SU-DHL-6 (cell line): ENCODE results near the gene DYNC1H1.
A peak's percentile ranks its signal among the peaks of the same experiment; 100 is the strongest.

Experiments used
- H2AFZ ChIP-seq: fragments of 200-600 bp; sonication (generic); 2 replicates; pipeline ENCODE4 v1.6.1; 2014; ENCODE audit warnings: low read depth, mild to moderate bottlenecking, moderate library complexity, mixed read lengths, antibody characterized with exemption, low read length; ENCODE audit not compliant: severe bottlenecking
- H3F3A ChIP-seq: fragments of 200-600 bp; shearing (Covaris generic); 2 replicates; pipeline ENCODE4 v1.6.0; 2016; ENCODE audit warnings: antibody characterized with exemption, mild to moderate bottlenecking; ENCODE audit not compliant: insufficient read depth
- H3K27ac ChIP-seq: fragments of 200-600 bp; sonication (generic); 2 replicates; pipeline ENCODE4 v1.5.1; 2016; ENCODE audit warnings: low read depth, mild to moderate bottlenecking, low read length, moderate library complexity, mixed read lengths
- H3K27me3 ChIP-seq: fragments of 200-600 bp; sonication (generic), shearing (Covaris generic); 2 replicates; pipeline ENCODE4 v1.6.0; 2014; ENCODE audit warnings: mild to moderate bottlenecking, low read length
- H3K36me3 ChIP-seq: fragments of 200-600 bp; sonication (generic); 2 replicates; pipeline ENCODE4 v1.6.1; 2014; ENCODE audit warnings: mild to moderate bottlenecking, low read length, mixed read lengths
- H3K4me2 ChIP-seq: fragments of 300-600, 200-600 bp; shearing (Covaris generic), sonication (generic); 2 replicates; pipeline ENCODE4 v1.6.0; 2014; ENCODE audit warnings: low read length, low read depth, mild to moderate bottlenecking; ENCODE audit not compliant: poor library complexity, severe bottlenecking
- H3K4me3 ChIP-seq: fragments of 200-600 bp; sonication (generic); 2 replicates; pipeline ENCODE4 v1.5.1; 2014; ENCODE audit warnings: antibody characterized with exemption, low read length, mild to moderate bottlenecking, mixed read lengths; ENCODE audit not compliant: insufficient read depth, poor library complexity, severe bottlenecking
- H3K79me2 ChIP-seq: fragments of 200-600 bp; sonication (generic); 2 replicates; pipeline ENCODE4 v1.6.1; 2014; ENCODE audit warnings: mild to moderate bottlenecking, low read length, moderate library complexity; ENCODE audit not compliant: insufficient read depth
- H3K9ac ChIP-seq: fragments of 200-600 bp; sonication (generic); 2 replicates; pipeline ENCODE4 v1.7.0; 2014; ENCODE audit warnings: mild to moderate bottlenecking, low read length
- H3K9me2 ChIP-seq: fragments of 200-600 bp; sonication (generic); replicated peaks from 2 replicates; pipeline ENCODE4 v1.6.1; 2014; ENCODE audit warnings: low read length; ENCODE audit not compliant: insufficient read depth
- H3K9me3 ChIP-seq: fragments of 200-600 bp; sonication (generic); 2 replicates; pipeline ENCODE4 v1.6.1; 2014; ENCODE audit warnings: low read length, mixed read lengths; ENCODE audit not compliant: insufficient read depth
- H4K20me1 ChIP-seq: fragments of 200-600 bp; sonication (generic); 2 replicates; pipeline ENCODE4 v1.6.1; 2014; ENCODE audit warnings: low read depth, mild to moderate bottlenecking, antibody characterized with exemption, low read length, moderate library complexity, mixed read lengths
- CTCF ChIP-seq: fragments of 200-600 bp; sonication (generic); IDR thresholded peaks from one replicate; pipeline ENCODE4 v1.5.1; 2017; ENCODE audit warnings: antibody characterized with exemption, mild to moderate bottlenecking, low read length, moderate library complexity; ENCODE audit not compliant: insufficient read depth, poor library complexity, severe bottlenecking
- EZH2phosphoT487 ChIP-seq: fragments of 200-600 bp; sonication (generic), shearing (Covaris generic); conservative IDR thresholded peaks from 2 replicates; pipeline ENCODE4 v1.6.1; 2018; ENCODE audit warnings: mild to moderate bottlenecking, antibody characterized with exemption, low read length, moderate library complexity, mixed read lengths

DYNC1H1 gene

GRCh38 chr14:101959277-101959676, 5.1 kb upstream of the DYNC1H1 start:
- Histone ChIP-seq H4K20me1 (no peaks in the 10 kb centered on the region), H3K4me2 (no peak overlapping the region), H3K27me3 (no peaks in the 10 kb centered on the region), H3F3A (no peaks in the 10 kb centered on the region), H3K9me2 (no peaks in the 10 kb centered on the region), H3K79me2 (no peaks in the 10 kb centered on the region), H2AFZ (no peak overlapping the region), H3K9me3 (no peaks in the 10 kb centered on the region), H3K9ac (no peak overlapping the region), H3K27ac (no peak overlapping the region), H3K4me3 (no peak overlapping the region), H3K36me3 (no peaks in the 10 kb centered on the region)
- TF ChIP-seq EZH2phosphoT487 (no peak), CTCF (no peak)

GRCh38 chr14:101960225-101960624, 4.1 kb upstream of the DYNC1H1 start:
- Histone ChIP-seq H4K20me1 (no peaks in the 10 kb centered on the region), H2AFZ (no peak overlapping the region), H3K36me3 (no peaks in the 10 kb centered on the region), H3K27ac (no peak overlapping the region), H3F3A (no peaks in the 10 kb centered on the region), H3K4me3 (no peak overlapping the region), H3K9me3 (no peaks in the 10 kb centered on the region), H3K4me2 (no peak overlapping the region), H3K9ac (no peak overlapping the region), H3K9me2 (no peaks in the 10 kb centered on the region), H3K27me3 (no peaks in the 10 kb centered on the region), H3K79me2 (peaks cover 1% of the 10 kb centered on the region; the same call in 1 of the 2 replicates)
- TF ChIP-seq EZH2phosphoT487 = no peak
- no peak for TF ChIP-seq CTCF

GRCh38 chr14:101961011-101961721, 3.2 kb upstream of the DYNC1H1 start:
- Histone ChIP-seq H3K27ac (no peak overlapping the region), H3K79me2 (peaks cover 11% of the 10 kb centered on the region), H3K4me2 (no peak overlapping the region), H3K9me2 (no peaks in the 10 kb centered on the region), H3F3A (no peaks in the 10 kb centered on the region), H3K9ac (no peak overlapping the region), H4K20me1 (peaks cover 2% of the 10 kb centered on the region; the same call in 1 of the 2 replicates), H3K4me3 (no peak overlapping the region), H3K36me3 (no peaks in the 10 kb centered on the region), H2AFZ (peak overlapping the region; percentile 80), H3K9me3 (no peaks in the 10 kb centered on the region), H3K27me3 (no peaks in the 10 kb centered on the region)
- TF ChIP-seq CTCF = peak; percentile 70
- no peak for TF ChIP-seq EZH2phosphoT487
